SK-N-SH treated with all-trans-retinoic acid at 6 μM for 48 hours (cell line): ENCODE data around the gene TSEN54.

Experiments
- ARNTL ChIP-seq: fragments of 450-650 bp; formaldehyde crosslinking; IDR thresholded peaks from 2 replicates; pipeline ENCODE4 v1.5.0; 2020; ENCODE audit warnings: low read depth, mild to moderate bottlenecking, moderate library complexity, borderline replicate concordance
- CSDC2 ChIP-seq: fragments of 250-450 bp; sonication (Bioruptor Pico); IDR thresholded peaks from 2 replicates; pipeline ENCODE4 v1.5.0; 2020; ENCODE audit warnings: mild to moderate bottlenecking, moderate library complexity
- PATZ1 ChIP-seq: fragments of 250-450 bp; sonication (Bioruptor Pico); IDR thresholded peaks from 2 replicates; pipeline ENCODE4 v1.8.0; 2020; ENCODE audit warnings: mild to moderate bottlenecking, moderate library complexity, borderline replicate concordance
- POU6F1 ChIP-seq: fragments of 250-450 bp; sonication (Bioruptor Pico); IDR thresholded peaks from 2 replicates; pipeline ENCODE4 v1.8.0; 2021; ENCODE audit warnings: low read depth, mild to moderate bottlenecking, moderate library complexity, borderline replicate concordance
- RARB ChIP-seq: fragments of 250-450 bp; sonication (Bioruptor Pico); IDR thresholded peaks from 2 replicates; pipeline ENCODE4 v1.8.0; 2021; ENCODE audit warnings: mild to moderate bottlenecking, moderate library complexity
- TCF4 ChIP-seq: fragments of 250-450 bp; sonication (Bioruptor Pico); IDR thresholded peaks from 2 replicates; pipeline ENCODE4 v1.8.0; 2021; ENCODE audit warnings: mild to moderate bottlenecking, moderate library complexity, borderline replicate concordance
- ZFP3 ChIP-seq: fragments of 250-450 bp; sonication (Bioruptor Pico); IDR thresholded peaks from 2 replicates; pipeline ENCODE4 v1.5.0; 2020; ENCODE audit warnings: mild to moderate bottlenecking, moderate library complexity
- ZNF70 ChIP-seq: fragments of 450-650 bp; formaldehyde crosslinking; IDR thresholded peaks from 2 replicates; pipeline ENCODE4 v1.5.0; 2020; ENCODE audit warnings: mild to moderate bottlenecking, moderate library complexity

GRCh38 chr17:75490173-75490743 lies 26.1 kb upstream of the TSEN54 start:
- TF ChIP-seq PATZ1 (CRISPR knock-in tag) = no peak
- no peak for TF ChIP-seq CSDC2
- no peak for TF ChIP-seq ARNTL (CRISPR knock-in tag)
- TF ChIP-seq RARB (CRISPR knock-in tag) = no peak
- no peak for TF ChIP-seq ZFP3
- TF ChIP-seq ZNF70 (CRISPR knock-in tag) = no peak
- no peak for TF ChIP-seq TCF4 (CRISPR knock-in tag)
- TF ChIP-seq POU6F1 = no peak
